Lower leg skin (tissue), 3 donors: Measurements from ENCODE around the gene LALBA.

ENCODE experiments used
- POLR2A ChIP-seq, 2 donors: fragments of 450-650 bp; IDR thresholded peaks; one replicate each; pipeline ENCODE4 v1.6.1; 2016 to 2017; ENCODE audit warnings: antibody characterized with exemption in 2 of 2, mild to moderate bottlenecking in 1 of 2, moderate library complexity in 1 of 2
- TF ChIP-seq, protein P1 (sequence below), 3 donors: fragments of 450-650 bp; IDR thresholded peaks; one replicate each; pipeline ENCODE4 v1.5.1; 2016; ENCODE audit warnings: antibody characterized with exemption in 3 of 3, mild to moderate bottlenecking in 3 of 3, moderate library complexity in 2 of 3

DNA sequence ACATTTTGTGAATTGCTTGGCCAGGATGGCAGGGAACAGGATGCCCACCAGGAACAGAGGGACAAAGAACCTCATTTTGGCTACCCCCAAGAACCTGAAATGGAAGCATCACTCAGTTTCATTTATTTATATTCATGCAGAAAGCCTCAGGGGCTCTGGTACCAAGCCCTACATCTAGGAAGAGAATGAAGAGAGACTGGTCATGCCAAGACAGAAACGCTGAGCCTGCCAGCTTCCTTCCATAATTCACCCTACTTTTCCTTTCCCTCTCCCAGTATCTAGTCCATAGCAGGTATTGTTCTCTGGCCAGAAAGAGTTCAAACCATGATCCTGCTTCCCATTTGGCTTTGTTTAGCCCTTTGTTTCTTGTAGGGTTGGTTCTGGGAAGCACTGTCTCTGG is at the start of gene LALBA:
- TF ChIP-seq POLR2A (IDR thresholded peaks at IDR 0.05): no peak
- TF ChIP-seq, protein P1, sequence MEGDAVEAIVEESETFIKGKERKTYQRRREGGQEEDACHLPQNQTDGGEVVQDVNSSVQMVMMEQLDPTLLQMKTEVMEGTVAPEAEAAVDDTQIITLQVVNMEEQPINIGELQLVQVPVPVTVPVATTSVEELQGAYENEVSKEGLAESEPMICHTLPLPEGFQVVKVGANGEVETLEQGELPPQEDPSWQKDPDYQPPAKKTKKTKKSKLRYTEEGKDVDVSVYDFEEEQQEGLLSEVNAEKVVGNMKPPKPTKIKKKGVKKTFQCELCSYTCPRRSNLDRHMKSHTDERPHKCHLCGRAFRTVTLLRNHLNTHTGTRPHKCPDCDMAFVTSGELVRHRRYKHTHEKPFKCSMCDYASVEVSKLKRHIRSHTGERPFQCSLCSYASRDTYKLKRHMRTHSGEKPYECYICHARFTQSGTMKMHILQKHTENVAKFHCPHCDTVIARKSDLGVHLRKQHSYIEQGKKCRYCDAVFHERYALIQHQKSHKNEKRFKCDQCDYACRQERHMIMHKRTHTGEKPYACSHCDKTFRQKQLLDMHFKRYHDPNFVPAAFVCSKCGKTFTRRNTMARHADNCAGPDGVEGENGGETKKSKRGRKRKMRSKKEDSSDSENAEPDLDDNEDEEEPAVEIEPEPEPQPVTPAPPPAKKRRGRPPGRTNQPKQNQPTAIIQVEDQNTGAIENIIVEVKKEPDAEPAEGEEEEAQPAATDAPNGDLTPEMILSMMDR (IDR thresholded peaks at IDR 0.05): no peak
